ENCODE results near the gene CBX5. TPM values are rescaled to one million over a fixed set of nuclear protein-coding genes. Genes with fewer than 3 reads are reported as not detected.

Gene CBX5
- total and polyA plus RNA-seq, 9 donors = 14.3 to 119 (median 94.1) TPM

- Histone ChIP-seq H3K27me3 (no peaks in the 10 kb centered on the region), H3K9me3 (no peaks in the 10 kb centered on the region), H3K27ac (peak overlapping the region in 1 of 2 donors; percentile 47), H3K4me1 (ENCODE audit: insufficient read depth) (peaks cover 5% of the 10 kb centered on the region), H3K4me3 (no peak overlapping the region), H3K36me3 (no peaks in the 10 kb centered on the region)
- TF ChIP-seq POLR2A (IDR thresholded peaks at IDR 0.05) (no peak), CTCF (IDR thresholded peaks at IDR 0.05) (no peak), EP300 (IDR thresholded peaks at IDR 0.05) (no peak)
- peak in 3 of 5 donors; percentile 34 to 51 (median 47) for DNase-seq
- intact Hi-C loops (cut with DNase I) = no loop called here
- WGBS, 3 donors = 5 to 7% (median 5%) methylated on average over 4 of the region's 4 CpGs
These were observed 17.5 kb downstream of the CBX5 start for GRCh38 chr12:54262403-54262925.

GRCh38 chr12:54261815-54262402 lies 18.0 kb downstream of the CBX5 start:
- H3K4me3 ChIP-seq = no peak overlapping the region
- DNase-seq = no peak
- TF ChIP-seq POLR2A (IDR thresholded peaks at IDR 0.05) (no peak), CTCF (IDR thresholded peaks at IDR 0.05) (no peak), EP300 (IDR thresholded peaks at IDR 0.05) (no peak)
- H3K9me3 ChIP-seq = no peaks in the 10 kb centered on the region
- H3K36me3 ChIP-seq = no peaks in the 10 kb centered on the region
- H3K4me1 ChIP-seq (ENCODE audit: insufficient read depth) = peaks cover 5% of the 10 kb centered on the region
- peak overlapping the region in 1 of 2 donors; percentile 47 for H3K27ac ChIP-seq
- WGBS, 3 donors = 12 to 17% (median 16%) methylated on average over 5 of the region's 5 CpGs
- intact Hi-C loops (cut with DNase I) = no loop called here
- H3K27me3 ChIP-seq = no peaks in the 10 kb centered on the region

GRCh38 chr12:54259194-54260011 lies 20.5 kb downstream of the CBX5 start:
- Histone ChIP-seq H3K4me1 (ENCODE audit: insufficient read depth) (peaks cover 5% of the 10 kb centered on the region), H3K27ac (peak overlapping the region in 1 of 2 donors; percentile 42), H3K36me3 (no peaks in the 10 kb centered on the region), H3K27me3 (no peaks in the 10 kb centered on the region), H3K4me3 (peak overlapping the region; percentile 5), H3K9me3 (no peaks in the 10 kb centered on the region)
- WGBS, 3 donors = 3 to 4% (median 4%) methylated on average over 11 of the region's 11 CpGs
- intact Hi-C loops (cut with DNase I) = loop anchor here in 1 of 4 donors (10.0 kb wide), 1 partner anchor 65 kb away; the partner anchor contains the start of gene COPZ1
- no peak for TF ChIP-seq POLR2A (IDR thresholded peaks at IDR 0.05)
- no peak for TF ChIP-seq EP300 (IDR thresholded peaks at IDR 0.05)
- TF ChIP-seq CTCF (IDR thresholded peaks at IDR 0.05) = no peak
- DNase-seq = peak; percentile 77 to 88 (median 86)

GRCh38 chr12:54258201-54258681 lies 21.7 kb downstream of the CBX5 start:
- peak overlapping the region in 1 of 2 donors; percentile 42 for H3K27ac ChIP-seq
- H3K4me1 ChIP-seq (ENCODE audit: insufficient read depth) = peaks cover 5% of the 10 kb centered on the region
- no peaks in the 10 kb centered on the region for H3K27me3 ChIP-seq
- no peaks in the 10 kb centered on the region for H3K36me3 ChIP-seq
- H3K9me3 ChIP-seq = no peaks in the 10 kb centered on the region
- DNase-seq = no peak
- no peak for TF ChIP-seq EP300 (IDR thresholded peaks at IDR 0.05)
- no peak for TF ChIP-seq CTCF (IDR thresholded peaks at IDR 0.05)
- TF ChIP-seq POLR2A (IDR thresholded peaks at IDR 0.05) = no peak
- intact Hi-C loops (cut with DNase I) = loop anchor here in 1 of 4 donors (10.0 kb wide), 1 partner anchor 67 kb away; the partner anchor contains the start of gene COPZ1
- H3K4me3 ChIP-seq = no peak overlapping the region

Data from ovary (tissue), 9 donors.